HG03342 (cell line): ENCODE results near the gene HPF1.
"Not testable (repeated sequence)": the region's sequence is repeated elsewhere in the genome, so short reads cannot be mapped to it uniquely, and the experiment has no call there.

Experiments used
- ATAC-seq: cut with Tn5 transposase; IDR thresholded peaks from one replicate; pipeline ENCODE4 v1.9.1; 2021; ENCODE audit warnings: mild to moderate bottlenecking, moderate library complexity; ENCODE audit not compliant: unreplicated experiment

Gene HPF1

DNA sequence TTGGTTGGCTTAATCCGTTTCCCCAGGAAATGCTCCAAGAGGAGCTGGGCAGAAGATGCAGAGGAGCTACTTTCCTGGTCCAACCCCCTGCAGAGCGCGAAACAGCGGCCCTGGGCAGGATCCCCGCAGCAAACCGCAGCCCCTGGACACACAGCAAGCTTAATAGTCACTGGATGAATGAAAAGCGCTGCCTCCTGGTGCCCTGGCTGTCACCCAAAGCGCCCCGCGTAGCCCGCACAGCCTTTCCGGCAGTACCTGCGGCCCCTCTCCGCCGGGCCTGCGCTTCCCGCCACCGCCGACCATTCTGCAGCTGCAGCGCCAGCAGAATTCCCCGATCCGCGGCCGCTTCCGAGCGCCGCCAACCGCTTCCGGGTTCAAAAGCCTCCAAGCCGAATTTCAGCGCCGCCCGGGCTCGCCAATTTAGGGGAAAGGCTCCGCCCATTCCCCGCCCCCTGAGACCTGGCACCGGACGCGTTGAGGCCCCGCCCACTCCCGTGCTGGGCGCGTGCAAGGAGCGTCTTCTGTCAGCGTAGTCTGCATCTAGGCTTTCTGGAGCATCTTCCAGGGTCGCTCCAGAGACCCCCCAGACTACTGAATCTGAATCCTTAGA is at the start of gene HPF1:
TSS of gene HPF1 (minus strand) at position 370 of the 610 bp plus-strand sequence. CDS start at position 303, 67 bp downstream.
- ATAC-seq: peak; percentile 92

- not testable (repeated sequence) for ATAC-seq
Observed at GRCh38 chr4:169806770-169807169, 49.0 kb upstream of the HPF1 start.

GRCh38 chr4:169803413-169803812 is 45.7 kb upstream of the HPF1 start:
- no peak for ATAC-seq

DNA sequence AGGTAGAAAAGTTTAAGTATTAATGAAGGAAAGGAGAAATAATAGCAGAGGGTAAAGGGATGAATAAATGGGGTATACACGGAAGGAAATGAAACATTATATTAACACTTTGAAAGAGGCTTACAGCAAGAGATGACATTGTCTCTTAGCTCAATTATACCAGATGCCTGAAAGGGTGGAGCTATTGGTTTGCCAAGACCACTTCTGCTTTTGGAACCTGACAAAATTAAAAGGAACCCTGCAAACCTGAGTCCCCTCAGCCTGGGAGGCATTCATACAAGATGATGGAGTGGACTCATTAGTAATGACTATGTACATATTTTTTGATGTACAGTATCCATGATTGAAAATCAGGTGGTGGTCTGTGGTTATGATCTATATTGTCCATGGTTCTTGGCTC is 45.1 kb upstream of the HPF1 start:
- no peak for ATAC-seq

- ATAC-seq: no peak
Observed at GRCh38 chr4:169800541-169800940, 42.8 kb upstream of the HPF1 start.

DNA sequence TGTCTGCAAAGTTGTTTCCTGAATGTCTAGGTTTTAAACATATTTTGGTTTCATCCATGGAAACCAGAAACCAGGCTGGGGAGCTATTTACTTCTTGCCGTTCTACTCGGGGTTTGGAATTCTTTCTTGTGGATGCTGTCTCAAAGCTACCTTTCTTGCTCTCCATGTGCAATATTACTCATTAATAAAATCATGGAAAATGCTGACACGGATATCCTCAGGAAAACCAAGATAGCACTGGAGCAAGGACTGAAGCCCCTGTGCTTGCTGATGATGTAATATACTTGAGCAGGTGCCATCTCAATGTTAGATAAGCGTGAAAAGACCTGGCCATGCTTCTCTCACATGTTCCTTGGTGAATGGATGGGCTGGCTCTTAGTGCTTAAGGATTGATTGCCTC is 41.5 kb upstream of the HPF1 start:
- ATAC-seq: no peak

GRCh38 chr4:169795585-169795984 is 37.8 kb upstream of the HPF1 start:
- no peak for ATAC-seq

DNA sequence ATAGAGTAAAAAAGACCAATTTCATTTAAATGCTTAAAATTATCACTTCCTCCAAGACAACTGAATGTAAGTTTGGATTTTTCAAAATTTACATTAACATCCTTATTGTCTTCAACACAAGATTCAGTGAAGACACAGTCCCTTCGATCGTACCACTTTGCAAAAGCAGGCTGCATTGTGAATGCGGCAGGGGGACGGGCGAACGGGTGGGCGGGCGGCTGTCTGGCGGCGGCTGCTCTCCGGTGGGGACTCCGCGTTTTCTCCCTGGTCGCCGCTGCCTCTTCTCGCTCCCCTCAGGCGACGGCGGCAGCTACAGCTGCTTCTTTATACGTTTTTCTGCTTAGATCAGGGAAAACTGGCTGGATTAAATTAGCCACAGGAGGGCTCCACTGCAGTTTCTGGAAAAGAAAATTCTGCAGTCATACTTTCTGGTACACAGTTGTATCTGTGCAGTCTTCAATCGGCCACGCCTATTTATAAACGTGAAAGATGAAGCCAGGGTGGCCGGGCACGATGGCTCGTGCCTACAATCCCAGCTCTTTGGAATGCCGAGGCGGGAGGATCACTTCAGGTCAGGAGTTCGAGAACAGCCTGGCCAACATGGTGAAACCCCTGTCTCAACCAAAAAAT is 33.9 kb upstream of the HPF1 start:
- peak; percentile 40 for ATAC-seq

GRCh38 chr4:169791062-169791461 is 33.3 kb upstream of the HPF1 start:
- no peak for ATAC-seq

DNA sequence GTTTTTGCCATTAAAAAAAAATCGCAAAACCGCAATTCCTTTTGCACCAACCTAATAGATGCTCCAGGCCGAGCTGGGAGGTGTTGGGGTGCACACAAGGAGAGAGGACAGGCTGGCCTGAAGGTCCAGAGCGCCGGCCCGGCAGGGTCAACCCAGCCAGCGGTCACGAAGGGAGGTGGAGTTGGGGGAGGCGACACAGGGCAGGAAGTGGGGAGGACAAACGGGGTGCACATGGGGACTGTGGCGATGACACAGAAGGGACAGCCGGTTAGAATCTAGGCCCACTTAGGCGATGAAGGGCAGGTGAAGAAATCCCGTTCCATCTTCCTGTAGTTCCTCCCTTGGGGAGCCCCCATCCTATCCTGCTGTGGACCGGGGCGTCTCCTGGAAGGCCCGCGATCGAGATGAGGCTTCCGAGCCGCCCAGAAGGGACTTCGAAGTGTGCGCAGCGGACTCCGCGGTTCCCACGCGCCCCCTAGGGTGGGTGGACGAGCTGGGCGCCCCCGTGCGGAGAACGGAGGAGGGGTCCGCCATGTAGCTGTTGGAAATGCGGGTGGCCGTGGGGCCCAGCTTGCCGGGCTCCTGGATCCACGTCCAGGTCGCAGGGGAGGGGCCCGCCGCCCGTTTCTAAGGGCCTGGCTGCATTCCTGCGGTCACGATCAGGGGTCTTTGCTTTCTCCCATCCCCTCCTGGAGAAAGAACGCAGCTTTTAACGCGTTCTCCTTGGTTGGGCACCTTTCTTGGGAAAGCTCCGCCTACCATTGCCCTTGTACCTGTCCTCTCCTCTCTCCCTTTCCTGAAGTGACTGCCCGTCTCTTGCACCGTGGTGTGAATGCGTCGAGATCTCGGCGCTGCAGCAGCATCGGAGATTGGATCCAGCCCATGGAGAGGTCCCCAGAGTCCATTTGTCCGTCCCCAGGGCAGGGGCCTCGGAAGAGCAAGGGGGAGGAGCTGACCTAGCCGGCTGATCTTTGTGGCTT is 17.0 kb upstream of the HPF1 start:
- no peak for ATAC-seq

DNA sequence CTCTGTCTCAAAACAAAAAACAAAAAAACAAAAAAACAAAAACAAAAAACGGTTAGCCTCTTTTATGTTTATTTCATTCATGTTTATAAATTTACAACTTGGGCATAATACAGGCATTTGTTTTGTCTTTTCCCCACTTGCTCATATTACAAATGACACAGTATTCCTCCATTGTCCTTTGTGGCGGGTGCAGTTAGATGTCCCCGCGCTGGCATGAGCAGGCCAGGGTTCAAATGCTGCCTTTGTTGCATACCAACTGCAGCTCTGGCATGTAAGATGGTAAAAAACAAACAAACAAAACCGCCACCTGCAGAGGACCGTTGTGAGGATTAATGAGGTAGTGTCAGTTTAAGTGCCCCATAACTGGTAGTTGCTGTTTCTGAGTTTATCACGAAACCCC is 16.1 kb upstream of the HPF1 start:
- no peak for ATAC-seq

- ATAC-seq: not testable (repeated sequence)
Observed at GRCh38 chr4:169771556-169772080, 13.9 kb upstream of the HPF1 start.

GRCh38 chr4:169770416-169770815 is 12.7 kb upstream of the HPF1 start:
- ATAC-seq: no peak

- ATAC-seq: no peak
Observed at GRCh38 chr4:169768385-169768784, 10.6 kb upstream of the HPF1 start.

- ATAC-seq: no peak
Observed at GRCh38 chr4:169766741-169767140, 9.0 kb upstream of the HPF1 start.

DNA sequence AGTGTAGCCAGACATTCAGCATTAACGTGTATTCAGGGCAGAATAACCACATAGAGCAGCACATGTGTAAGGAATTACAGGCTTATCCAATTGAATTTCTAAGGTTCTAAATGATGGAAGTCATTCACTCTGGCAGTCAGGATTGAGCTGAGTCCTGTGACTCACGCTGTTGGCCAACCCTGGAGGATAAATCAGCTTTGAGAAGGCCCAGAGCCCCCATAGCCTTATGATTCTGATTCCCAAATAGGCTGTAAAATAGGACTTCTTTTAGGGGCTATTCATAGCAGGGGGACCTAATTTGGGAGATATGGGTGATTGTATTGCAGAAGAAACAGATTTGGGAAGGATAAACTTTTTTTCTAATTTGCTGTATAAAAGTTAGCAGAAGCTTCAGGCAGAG is 8.1 kb upstream of the HPF1 start:
- no peak for ATAC-seq

DNA sequence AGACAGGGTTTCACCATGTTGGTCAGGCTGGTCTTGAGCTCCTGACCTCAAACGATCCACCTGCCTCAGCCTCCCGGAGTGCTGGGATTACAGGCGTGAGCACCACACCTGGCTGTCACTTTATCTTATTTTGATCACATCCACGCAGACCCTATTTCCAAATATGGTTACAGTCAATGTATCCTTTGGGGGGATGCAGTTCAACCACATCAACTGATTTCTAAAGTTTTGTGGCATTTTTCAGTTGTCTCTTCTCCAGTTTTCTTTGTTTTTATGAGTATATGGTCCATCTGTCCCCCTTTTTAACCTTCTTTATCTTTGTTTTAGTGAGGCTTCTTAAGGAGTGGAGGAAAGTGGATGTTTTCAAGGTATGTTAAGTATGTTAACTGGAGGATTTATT is 4.1 kb upstream of the HPF1 start:
- ATAC-seq: no peak

GRCh38 chr4:169758401-169758962 is 738 bp upstream of the HPF1 start:
- no peak for ATAC-seq

- peak; percentile 17 for ATAC-seq
Observed at GRCh38 chr4:169756971-169757574, 671 bp downstream of the HPF1 start.

GRCh38 chr4:169745291-169745690 is 12.5 kb downstream of the HPF1 start:
- ATAC-seq: no peak

DNA sequence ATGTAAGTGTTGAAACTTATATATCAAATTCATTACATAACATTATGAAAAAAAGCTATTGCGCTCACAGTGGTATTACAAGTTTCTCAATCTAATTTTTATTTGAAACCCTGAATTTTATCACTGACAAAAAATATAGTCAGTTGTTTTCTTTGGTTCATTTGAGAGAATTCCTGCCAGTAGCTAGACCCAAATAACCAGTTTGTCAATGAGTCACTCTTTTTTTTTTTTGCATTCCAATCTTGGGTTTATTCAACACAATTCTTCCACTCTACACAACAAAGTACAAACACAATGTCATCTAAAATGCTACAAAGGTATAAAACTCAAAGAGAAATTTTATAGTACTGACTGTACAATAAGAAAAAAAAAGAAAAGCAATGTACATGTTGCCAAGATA is 13.1 kb downstream of the HPF1 start:
- no peak for ATAC-seq
